Thyroid gland (tissue), 4 donors: Measurements from ENCODE around the gene STRIP1. TPM values are rescaled to one million over a fixed set of nuclear protein-coding genes. Genes with fewer than 3 reads are reported as not detected.
"Not testable (repeated sequence)": the region's sequence is repeated elsewhere in the genome, so short reads cannot be mapped to it uniquely, and the experiment has no call there.

ENCODE experiments used
- DNase-seq, 2 donors: peaks; one replicate each; pipeline ENCODE4 v3.0.0-alpha.2; 2019
- H3K27ac ChIP-seq, 3 donors: fragments of 200-600 bp; sonication (generic); 1 replicate in 2 of 3; 2 replicates in 1 of 3; pipeline ENCODE4 v1.5.1; 2016 to 2019; ENCODE audit warnings: mild to moderate bottlenecking in 1 of 3, moderate library complexity in 1 of 3
- H3K27me3 ChIP-seq: fragments of 200-600 bp; sonication (generic); one replicate; pipeline ENCODE4 v1.5.1; 2019
- H3K36me3 ChIP-seq, 2 donors: fragments of 200-600 bp; sonication (generic); one replicate each; pipeline ENCODE4 v1.5.1; 2016 to 2019
- H3K4me1 ChIP-seq, 2 donors: fragments of 200-600 bp; sonication (generic); one replicate each; pipeline ENCODE4 v1.5.1; 2017 to 2019
- H3K4me3 ChIP-seq, 3 donors: fragments of 200-600 bp; sonication (generic); replicated peaks in 1 of 3; 1 replicate in 2 of 3; 2 replicates in 1 of 3; pipeline ENCODE4 v1.5.1; 2016; ENCODE audit warnings: mild to moderate bottlenecking in 1 of 3
- H3K9me3 ChIP-seq: fragments of 200-600 bp; sonication (generic); one replicate; pipeline ENCODE4 v1.5.1; 2017
- POLR2A ChIP-seq, 2 donors: fragments of 450-650 bp; IDR thresholded peaks; one replicate each; pipeline ENCODE4 v1.6.1; 2017; ENCODE audit warnings: antibody characterized with exemption in 2 of 2, mild to moderate bottlenecking in 2 of 2, moderate library complexity in 1 of 2
- WGBS, 2 donors: methylation state at CpG; one replicate each; pipeline ENCODE4 v1.1.5; 2017; 5-methylcytosine and 5-hydroxymethylcytosine counted together
- intact Hi-C: fragments of 100-400 bp; cut with DNase I; formaldehyde crosslinking; loops from one replicate; pipeline ENCODE4 v1.15.1; 2023
- total RNA-seq, 4 donors: library from RNA; depleted of rRNA; stranded (reverse); fragments of >200 nt; gene quantifications; one replicate each; pipeline ENCODE4 v1.2.3, GENCODE V29; 2016
- TF ChIP-seq, protein P1 (sequence below), 6 experiments: fragments of 200-600 bp in 3 of 6; fragments of 450-650 bp in 3 of 6; sonication (generic) in 3 of 6; IDR thresholded peaks; one replicate each; pipeline ENCODE4 v1.5.1; 2016 to 2019; ENCODE audit warnings: antibody characterized with exemption in 6 of 6, mild to moderate bottlenecking in 2 of 6, inconsistent platforms in 1 of 6, moderate library complexity in 1 of 6

Gene STRIP1
- total RNA-seq, 4 donors from 2014 or later = 36.2 to 63.4 (median 45.2) TPM

DNA sequence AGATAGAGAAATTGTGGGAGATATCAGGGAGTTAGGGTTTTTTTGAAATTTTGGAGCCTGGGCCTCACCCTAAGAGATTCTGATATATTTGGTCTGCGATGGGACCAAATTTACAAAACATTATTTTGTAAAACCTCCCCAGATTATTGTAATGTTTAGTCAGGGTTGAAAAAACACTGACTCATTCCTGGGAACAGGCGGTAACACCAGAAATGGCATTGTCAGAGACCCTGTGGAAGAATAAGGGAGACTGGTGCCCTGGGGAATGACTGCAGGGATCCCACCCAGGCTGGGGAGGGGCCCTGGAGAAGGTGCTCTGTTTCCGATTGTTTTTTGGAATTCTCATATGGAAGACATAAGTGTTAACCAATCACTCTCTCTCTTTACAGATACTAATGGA is 13.1 kb upstream of the STRIP1 start:
- Histone ChIP-seq H3K27ac (no peak overlapping the region), H3K9me3 (no peaks in the 10 kb centered on the region)
- 90 to 95% methylated on average over 3 of the region's 3 CpGs for WGBS, 2 donors

DNA sequence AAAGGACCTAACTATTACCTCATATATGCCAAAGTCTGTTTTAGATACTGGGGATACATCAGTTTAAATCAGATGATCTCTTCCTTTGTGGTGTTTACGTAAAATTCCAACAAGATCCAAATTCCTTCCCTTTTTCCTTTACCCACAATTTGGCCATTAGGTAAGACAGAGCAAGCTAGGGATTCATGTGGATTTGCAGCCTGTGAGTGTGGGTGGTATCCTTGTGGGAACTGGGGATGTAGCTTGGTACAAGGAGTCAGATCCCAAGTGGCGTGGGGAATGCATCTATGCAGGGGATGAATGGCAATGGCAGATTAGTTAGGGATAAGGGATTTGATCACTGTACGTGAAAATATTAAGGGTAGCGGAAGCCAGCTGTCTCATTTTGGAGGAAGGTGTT is 9.8 kb upstream of the STRIP1 start:
- intact Hi-C loops = no loop called here
- peaks cover 32 to 41% of the 10 kb centered on the region in 2 donors for H3K36me3 ChIP-seq
- no peaks in the 10 kb centered on the region for H3K9me3 ChIP-seq
- H3K4me3 ChIP-seq = no peak overlapping the region
- no peaks in the 10 kb centered on the region for H3K27me3 ChIP-seq
- no peak overlapping the region for H3K27ac ChIP-seq
- DNase-seq = no peak
- no peaks in the 10 kb centered on the region for H3K4me1 ChIP-seq
- TF ChIP-seq, protein P1, sequence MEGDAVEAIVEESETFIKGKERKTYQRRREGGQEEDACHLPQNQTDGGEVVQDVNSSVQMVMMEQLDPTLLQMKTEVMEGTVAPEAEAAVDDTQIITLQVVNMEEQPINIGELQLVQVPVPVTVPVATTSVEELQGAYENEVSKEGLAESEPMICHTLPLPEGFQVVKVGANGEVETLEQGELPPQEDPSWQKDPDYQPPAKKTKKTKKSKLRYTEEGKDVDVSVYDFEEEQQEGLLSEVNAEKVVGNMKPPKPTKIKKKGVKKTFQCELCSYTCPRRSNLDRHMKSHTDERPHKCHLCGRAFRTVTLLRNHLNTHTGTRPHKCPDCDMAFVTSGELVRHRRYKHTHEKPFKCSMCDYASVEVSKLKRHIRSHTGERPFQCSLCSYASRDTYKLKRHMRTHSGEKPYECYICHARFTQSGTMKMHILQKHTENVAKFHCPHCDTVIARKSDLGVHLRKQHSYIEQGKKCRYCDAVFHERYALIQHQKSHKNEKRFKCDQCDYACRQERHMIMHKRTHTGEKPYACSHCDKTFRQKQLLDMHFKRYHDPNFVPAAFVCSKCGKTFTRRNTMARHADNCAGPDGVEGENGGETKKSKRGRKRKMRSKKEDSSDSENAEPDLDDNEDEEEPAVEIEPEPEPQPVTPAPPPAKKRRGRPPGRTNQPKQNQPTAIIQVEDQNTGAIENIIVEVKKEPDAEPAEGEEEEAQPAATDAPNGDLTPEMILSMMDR (IDR thresholded peaks at IDR 0.05) = no peak
- no peak for TF ChIP-seq POLR2A (IDR thresholded peaks at IDR 0.05)
- WGBS, 2 donors = 92 to 93% methylated on average over 4 of the region's 4 CpGs

More for the DNA sequence above, 13.1 kb upstream of the STRIP1 start:
- intact Hi-C loops = no loop called here
- no peak for TF ChIP-seq POLR2A (IDR thresholded peaks at IDR 0.05)
- TF ChIP-seq, protein P1 (IDR thresholded peaks at IDR 0.05) = no peak
- peaks cover 66 to 75% of the 10 kb centered on the region in 2 donors for H3K36me3 ChIP-seq
- no peak for DNase-seq
- H3K4me3 ChIP-seq = no peak overlapping the region
- no peaks in the 10 kb centered on the region for H3K27me3 ChIP-seq
- no peaks in the 10 kb centered on the region for H3K4me1 ChIP-seq

DNA sequence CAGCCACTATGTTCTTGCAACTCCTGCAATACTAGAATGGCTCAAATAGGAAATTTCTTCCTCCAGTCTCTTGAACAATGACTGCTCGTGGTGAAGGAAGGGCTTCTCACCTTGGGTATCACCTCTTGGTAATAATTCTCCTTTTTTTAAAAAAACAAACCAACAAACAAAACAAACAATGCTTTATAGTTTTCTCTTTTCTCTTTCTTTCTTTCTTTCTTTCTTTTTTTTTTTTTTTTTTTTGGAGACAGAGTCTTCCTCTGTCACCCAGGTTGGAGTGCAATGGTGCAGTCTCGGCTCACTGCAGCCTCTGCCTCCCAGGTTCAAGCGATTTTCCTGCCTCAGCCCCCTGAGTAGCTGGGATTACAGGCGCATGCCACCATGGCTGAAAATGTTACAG is 3.7 kb upstream of the STRIP1 start:
- not testable (repeated sequence) for DNase-seq, H3K27me3 ChIP-seq, H3K4me3 ChIP-seq, H3K36me3 ChIP-seq, H3K27ac ChIP-seq, H3K9me3 ChIP-seq, H3K4me1 ChIP-seq
- intact Hi-C loops = loop anchor here (10.0 kb wide), 1 partner anchor 374 kb away; the partner anchor contains the start of gene LAMTOR5
- WGBS, 2 donors = 69 to 88% methylated on average over 4 of the region's 4 CpGs

DNA sequence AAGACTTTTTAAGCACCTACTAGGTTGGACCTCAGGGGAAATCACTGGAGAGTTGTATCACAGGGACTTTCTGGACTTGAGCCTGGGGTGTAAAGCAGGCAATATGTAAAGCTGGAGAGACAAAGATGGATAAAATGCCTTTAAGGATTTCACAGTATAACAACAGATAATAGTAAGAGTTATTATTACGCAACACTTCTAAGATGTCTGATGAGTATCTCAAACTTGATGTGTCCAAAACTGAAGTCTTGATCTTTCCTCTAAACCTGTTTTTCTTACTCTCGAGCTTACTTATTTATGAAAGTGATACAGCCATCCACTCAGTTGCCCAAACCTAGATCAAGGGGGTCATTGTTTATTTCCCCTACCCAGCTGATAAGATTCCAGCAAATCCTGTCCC is 2.1 kb upstream of the STRIP1 start:
- DNase-seq = no peak
- TF ChIP-seq, protein P1 (IDR thresholded peaks at IDR 0.05) = no peak
- TF ChIP-seq POLR2A (IDR thresholded peaks at IDR 0.05) = no peak
- intact Hi-C loops = loop anchor here (10.0 kb wide), 1 partner anchor 372 kb away; the partner anchor contains the start of gene LAMTOR5
- Histone ChIP-seq H3K27me3 (no peaks in the 10 kb centered on the region), H3K4me1 (peaks cover 13% of the 10 kb centered on the region in 2 donors), H3K27ac (no peak overlapping the region), H3K36me3 (no peaks in the 10 kb centered on the region), H3K4me3 (no peak overlapping the region), H3K9me3 (no peaks in the 10 kb centered on the region)
- 92 to 93% methylated on average over 2 of the region's 2 CpGs for WGBS, 2 donors

DNA sequence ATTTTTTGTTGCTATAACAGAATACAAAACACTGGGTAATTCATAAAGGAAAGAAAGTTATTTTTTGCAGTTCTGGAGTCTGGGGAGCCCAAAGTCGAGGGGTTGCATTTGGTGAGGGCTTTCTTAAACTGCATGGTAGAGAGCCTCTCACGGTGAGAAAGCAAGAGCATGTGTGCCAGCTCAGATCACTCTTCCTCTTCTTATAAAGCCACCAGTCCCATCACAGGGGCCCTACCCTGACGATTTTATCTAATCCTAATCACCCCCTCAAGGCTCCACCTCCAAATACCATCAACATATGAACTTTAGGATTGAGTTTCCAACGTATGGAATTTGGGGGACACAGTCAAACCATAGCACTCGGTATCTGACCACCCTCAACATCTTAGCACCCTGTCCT is 1.0 kb upstream of the STRIP1 start:
- DNase-seq = no peak
- 87 to 90% methylated on average over 5 of the region's 5 CpGs for WGBS, 2 donors
- TF ChIP-seq, protein P1 (IDR thresholded peaks at IDR 0.05) = no peak
- TF ChIP-seq POLR2A (IDR thresholded peaks at IDR 0.05) = no peak
- Histone ChIP-seq H3K4me3 (no peak overlapping the region), H3K27me3 (no peaks in the 10 kb centered on the region), H3K4me1 (peaks cover 13% of the 10 kb centered on the region in 2 donors), H3K27ac (no peak overlapping the region), H3K36me3 (peaks cover 4% of the 10 kb centered on the region in 2 donors), H3K9me3 (no peaks in the 10 kb centered on the region)
- intact Hi-C loops = loop anchor here (10.0 kb wide), 1 partner anchor 371 kb away; the partner anchor contains the start of gene LAMTOR5
